WTC11 (cell line): Measurements from ENCODE around the gene ZNF516.

ENCODE experiments used
- ELF4 ChIP-seq: sonication (generic); formaldehyde crosslinking; IDR thresholded peaks from 2 replicates; pipeline ENCODE4 v1.8.1; 2022; ENCODE audit warnings: low read depth, mild to moderate bottlenecking, moderate library complexity, missing genetic modification reagents
- ESRRA ChIP-seq: sonication (generic); formaldehyde crosslinking; IDR thresholded peaks from 2 replicates; pipeline ENCODE4 v1.8.1; 2022; ENCODE audit warnings: mild to moderate bottlenecking, missing genetic modification reagents, borderline replicate concordance
- FOXK1 ChIP-seq: sonication (generic); formaldehyde crosslinking; IDR thresholded peaks from 2 replicates; pipeline ENCODE4 v1.8.0; 2022; ENCODE audit warnings: mild to moderate bottlenecking, moderate library complexity, missing genetic modification reagents
- FOXP1 ChIP-seq: sonication (generic); formaldehyde crosslinking; IDR thresholded peaks from 2 replicates; pipeline ENCODE4 v1.8.0; 2022; ENCODE audit warnings: missing genetic modification reagents, mild to moderate bottlenecking, moderate library complexity, borderline replicate concordance
- HMGA2 ChIP-seq: fragments of 250-450 bp; sonication (Bioruptor Pico); IDR thresholded peaks from 2 replicates; pipeline ENCODE4 v1.4.0; 2021; ENCODE audit warnings: mild to moderate bottlenecking, moderate library complexity
- RELA ChIP-seq: sonication (generic); formaldehyde crosslinking; IDR thresholded peaks from 2 replicates; pipeline ENCODE4 v1.8.1; 2022; ENCODE audit warnings: missing genetic modification reagents, mild to moderate bottlenecking, borderline replicate concordance
- RORB ChIP-seq: fragments of 250-450 bp; sonication (Bioruptor Pico); IDR thresholded peaks from 2 replicates; pipeline ENCODE4 v1.9.0; 2021; ENCODE audit warnings: mild to moderate bottlenecking
- ZNF121 ChIP-seq: sonication (generic); formaldehyde crosslinking; IDR thresholded peaks from 2 replicates; pipeline ENCODE4 v1.8.0; 2023; ENCODE audit warnings: missing genetic modification reagents
- TF ChIP-seq, protein P1 (sequence below): fragments of 200-600 bp; IDR thresholded peaks from 2 replicates; pipeline ENCODE4 v1.8.0; 2022; ENCODE audit warnings: antibody characterized with exemption
- TF ChIP-seq, protein P2 (sequence below): sonication (generic); formaldehyde crosslinking; IDR thresholded peaks from 2 replicates; pipeline ENCODE4 v1.8.1; 2023; ENCODE audit warnings: mild to moderate bottlenecking, missing genetic modification reagents, moderate library complexity
- TF ChIP-seq, protein P3 (sequence below): sonication (generic); formaldehyde crosslinking; IDR thresholded peaks from 2 replicates; pipeline ENCODE4 v1.8.0; 2022; ENCODE audit warnings: mild to moderate bottlenecking, missing genetic modification reagents

DNA sequence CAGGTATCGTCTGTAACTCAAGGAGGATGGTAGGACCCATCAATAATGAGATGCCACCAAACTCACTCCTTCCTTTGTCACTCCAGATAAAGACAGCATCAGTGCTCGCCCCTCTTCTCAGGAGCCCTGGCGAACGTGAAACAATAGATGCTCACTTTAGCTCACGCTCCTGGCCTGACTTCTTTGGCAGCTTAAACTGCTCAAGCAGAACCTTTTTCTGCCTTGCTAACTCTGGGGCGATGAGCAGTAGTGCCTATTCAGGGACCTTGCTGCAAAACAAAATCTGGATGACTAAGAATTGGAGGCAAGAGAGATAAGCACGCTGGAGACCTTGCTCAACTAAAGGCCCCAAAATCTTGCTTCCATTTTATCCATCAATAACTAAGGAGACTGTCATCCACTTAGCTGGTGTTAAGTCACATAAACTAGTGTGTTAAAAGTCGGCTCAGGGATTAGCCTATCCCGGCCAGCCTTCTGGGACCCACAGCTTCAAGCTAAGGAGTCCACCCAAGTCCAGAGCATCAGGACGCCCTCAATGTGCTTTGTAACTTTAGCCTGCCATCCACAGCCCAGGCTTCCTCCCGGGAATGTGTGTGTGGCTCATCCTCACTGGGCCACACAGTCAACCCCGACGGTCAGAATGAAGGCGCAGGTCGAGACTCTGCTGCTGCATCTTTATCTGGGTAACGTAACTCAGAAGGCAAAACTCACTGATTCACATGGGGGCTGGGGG lies 38.9 kb downstream of the ZNF516 start:
- TF ChIP-seq, protein P1, sequence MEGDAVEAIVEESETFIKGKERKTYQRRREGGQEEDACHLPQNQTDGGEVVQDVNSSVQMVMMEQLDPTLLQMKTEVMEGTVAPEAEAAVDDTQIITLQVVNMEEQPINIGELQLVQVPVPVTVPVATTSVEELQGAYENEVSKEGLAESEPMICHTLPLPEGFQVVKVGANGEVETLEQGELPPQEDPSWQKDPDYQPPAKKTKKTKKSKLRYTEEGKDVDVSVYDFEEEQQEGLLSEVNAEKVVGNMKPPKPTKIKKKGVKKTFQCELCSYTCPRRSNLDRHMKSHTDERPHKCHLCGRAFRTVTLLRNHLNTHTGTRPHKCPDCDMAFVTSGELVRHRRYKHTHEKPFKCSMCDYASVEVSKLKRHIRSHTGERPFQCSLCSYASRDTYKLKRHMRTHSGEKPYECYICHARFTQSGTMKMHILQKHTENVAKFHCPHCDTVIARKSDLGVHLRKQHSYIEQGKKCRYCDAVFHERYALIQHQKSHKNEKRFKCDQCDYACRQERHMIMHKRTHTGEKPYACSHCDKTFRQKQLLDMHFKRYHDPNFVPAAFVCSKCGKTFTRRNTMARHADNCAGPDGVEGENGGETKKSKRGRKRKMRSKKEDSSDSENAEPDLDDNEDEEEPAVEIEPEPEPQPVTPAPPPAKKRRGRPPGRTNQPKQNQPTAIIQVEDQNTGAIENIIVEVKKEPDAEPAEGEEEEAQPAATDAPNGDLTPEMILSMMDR: no peak
- TF ChIP-seq ZNF121 (no peak), ESRRA (CRISPR knock-in tag) (no peak), FOXP1 (CRISPR knock-in tag) (no peak), FOXK1 (CRISPR knock-in tag) (no peak), RELA (CRISPR knock-in tag) (no peak), HMGA2 (CRISPR knock-in tag) (no peak), ELF4 (no peak), RORB (no peak)
- TF ChIP-seq, protein P2, sequence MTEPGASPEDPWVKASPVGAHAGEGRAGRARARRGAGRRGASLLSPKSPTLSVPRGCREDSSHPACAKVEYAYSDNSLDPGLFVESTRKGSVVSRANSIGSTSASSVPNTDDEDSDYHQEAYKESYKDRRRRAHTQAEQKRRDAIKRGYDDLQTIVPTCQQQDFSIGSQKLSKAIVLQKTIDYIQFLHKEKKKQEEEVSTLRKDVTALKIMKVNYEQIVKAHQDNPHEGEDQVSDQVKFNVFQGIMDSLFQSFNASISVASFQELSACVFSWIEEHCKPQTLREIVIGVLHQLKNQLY (CRISPR knock-in tag): no peak
- TF ChIP-seq, protein P3, sequence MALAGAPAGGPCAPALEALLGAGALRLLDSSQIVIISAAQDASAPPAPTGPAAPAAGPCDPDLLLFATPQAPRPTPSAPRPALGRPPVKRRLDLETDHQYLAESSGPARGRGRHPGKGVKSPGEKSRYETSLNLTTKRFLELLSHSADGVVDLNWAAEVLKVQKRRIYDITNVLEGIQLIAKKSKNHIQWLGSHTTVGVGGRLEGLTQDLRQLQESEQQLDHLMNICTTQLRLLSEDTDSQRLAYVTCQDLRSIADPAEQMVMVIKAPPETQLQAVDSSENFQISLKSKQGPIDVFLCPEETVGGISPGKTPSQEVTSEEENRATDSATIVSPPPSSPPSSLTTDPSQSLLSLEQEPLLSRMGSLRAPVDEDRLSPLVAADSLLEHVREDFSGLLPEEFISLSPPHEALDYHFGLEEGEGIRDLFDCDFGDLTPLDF: no peak
